SK-N-MC (cell line): Measurements from ENCODE around the gene ATRNL1.

Experiments used
- EZH2 ChIP-seq: fragments of 200-600 bp; sonication (generic); IDR thresholded peaks from one replicate; pipeline ENCODE4 v1.6.1; 2017; ENCODE audit warnings: antibody characterized with exemption
- FOXP2 ChIP-seq: optimal IDR thresholded peaks from 2 replicates; pipeline ENCODE3; 2011; ENCODE audit warnings: mild to moderate bottlenecking, moderate library complexity; ENCODE audit not compliant: insufficient read depth; ENCODE audit errors: extremely low read length, control extremely low read depth
- POLR2AphosphoS5 ChIP-seq: IDR thresholded peaks from 2 replicates; pipeline ENCODE4 v1.6.1; 2012; ENCODE audit warnings: mild to moderate bottlenecking, low read depth, low read length, borderline replicate concordance

- TF ChIP-seq POLR2AphosphoS5 (no peak), EZH2 (no peak), FOXP2 (no peak)
These were observed 617.0 kb downstream of the ATRNL1 start for GRCh38 chr10:115710136-115710535.
